ENCODE measurements around the gene EVC2.

EVC2 gene, protein sequence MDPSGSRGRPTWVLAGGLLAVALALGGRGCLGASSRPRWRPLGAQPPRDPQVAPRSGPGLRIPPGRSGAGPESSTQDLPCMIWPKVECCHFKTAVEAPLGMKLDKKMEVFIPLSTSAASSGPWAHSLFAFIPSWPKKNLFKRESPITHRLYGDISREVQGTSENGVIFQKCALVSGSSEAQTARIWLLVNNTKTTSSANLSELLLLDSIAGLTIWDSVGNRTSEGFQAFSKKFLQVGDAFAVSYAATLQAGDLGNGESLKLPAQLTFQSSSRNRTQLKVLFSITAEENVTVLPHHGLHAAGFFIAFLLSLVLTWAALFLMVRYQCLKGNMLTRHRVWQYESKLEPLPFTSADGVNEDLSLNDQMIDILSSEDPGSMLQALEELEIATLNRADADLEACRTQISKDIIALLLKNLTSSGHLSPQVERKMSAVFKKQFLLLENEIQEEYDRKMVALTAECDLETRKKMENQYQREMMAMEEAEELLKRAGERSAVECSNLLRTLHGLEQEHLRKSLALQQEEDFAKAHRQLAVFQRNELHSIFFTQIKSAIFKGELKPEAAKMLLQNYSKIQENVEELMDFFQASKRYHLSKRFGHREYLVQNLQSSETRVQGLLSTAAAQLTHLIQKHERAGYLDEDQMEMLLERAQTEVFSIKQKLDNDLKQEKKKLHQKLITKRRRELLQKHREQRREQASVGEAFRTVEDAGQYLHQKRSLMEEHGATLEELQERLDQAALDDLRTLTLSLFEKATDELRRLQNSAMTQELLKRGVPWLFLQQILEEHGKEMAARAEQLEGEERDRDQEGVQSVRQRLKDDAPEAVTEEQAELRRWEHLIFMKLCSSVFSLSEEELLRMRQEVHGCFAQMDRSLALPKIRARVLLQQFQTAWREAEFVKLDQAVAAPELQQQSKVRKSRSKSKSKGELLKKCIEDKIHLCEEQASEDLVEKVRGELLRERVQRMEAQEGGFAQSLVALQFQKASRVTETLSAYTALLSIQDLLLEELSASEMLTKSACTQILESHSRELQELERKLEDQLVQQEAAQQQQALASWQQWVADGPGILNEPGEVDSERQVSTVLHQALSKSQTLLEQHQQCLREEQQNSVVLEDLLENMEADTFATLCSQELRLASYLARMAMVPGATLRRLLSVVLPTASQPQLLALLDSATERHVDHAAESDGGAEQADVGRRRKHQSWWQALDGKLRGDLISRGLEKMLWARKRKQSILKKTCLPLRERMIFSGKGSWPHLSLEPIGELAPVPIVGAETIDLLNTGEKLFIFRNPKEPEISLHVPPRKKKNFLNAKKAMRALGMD

DNA sequence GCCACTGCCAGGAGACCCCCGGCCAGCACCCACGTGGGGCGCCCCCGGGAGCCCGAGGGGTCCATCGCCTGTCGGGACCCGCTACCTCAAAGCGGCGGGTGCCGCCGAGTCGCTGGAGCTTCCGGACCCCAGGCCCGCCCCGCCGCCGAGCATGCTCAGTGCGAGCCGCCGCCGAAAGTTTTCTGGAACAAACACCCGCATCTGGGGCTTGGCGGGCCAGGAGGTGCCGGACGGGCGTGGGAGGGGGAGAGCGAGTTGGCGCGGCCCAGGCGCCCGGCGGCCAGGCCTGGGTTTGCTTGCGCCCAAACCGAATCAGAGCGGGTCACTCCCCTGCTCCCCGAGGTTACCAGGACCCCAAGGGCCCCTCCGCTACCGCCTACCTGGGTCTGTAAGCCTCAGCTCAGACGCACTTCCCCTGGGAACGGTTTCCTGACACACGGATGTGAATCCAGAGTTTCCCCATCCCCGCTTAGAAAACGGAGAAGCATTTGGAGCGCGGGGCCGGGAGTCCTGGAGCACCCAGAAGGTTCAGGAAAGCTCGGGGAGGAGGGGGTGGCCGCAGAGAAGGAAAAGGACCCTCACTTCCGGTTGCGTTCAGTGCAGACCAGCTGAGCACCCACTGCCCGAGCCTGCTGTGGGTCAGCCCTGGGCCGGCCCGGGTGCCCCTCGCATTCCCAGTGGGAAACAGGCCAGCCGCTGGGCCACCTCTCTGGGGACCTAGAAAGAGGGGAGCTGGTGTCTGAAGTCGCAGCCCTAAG is at the start of gene EVC2:
TSS of gene EVC2 (minus strand) at position 111 of the 758 bp plus-strand sequence. CDS start at position 65, 46 bp downstream.
- no peak for DNase-seq (ENCODE audit: extremely low spot score, insufficient read length, low read depth)

DNA sequence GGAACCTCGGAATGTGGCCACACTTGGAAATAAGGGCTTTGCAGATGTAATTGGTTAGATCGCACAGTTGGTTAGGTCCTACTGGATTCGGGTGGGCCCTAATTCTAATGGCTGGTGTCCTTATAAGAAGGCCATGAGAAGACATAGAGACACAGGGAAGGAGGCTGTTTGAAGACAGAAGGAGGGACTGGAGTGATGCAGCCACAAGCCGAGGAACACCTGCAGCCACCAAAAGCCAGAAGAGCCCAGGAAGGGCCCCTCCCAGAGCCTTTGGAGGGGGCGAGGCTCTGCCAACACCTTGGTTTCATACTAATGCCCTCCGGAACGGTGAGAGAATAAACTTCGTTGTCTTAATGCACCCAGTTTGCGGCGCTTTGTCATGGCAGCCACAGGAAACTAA is 49.6 kb upstream of the EVC2 start:
- FAIRE-seq (no peak), DNase-seq (ENCODE audit: extremely low spot score, insufficient read length, low read depth) (no peak)

More for the DNA sequence above, at the start of gene EVC2:
- FAIRE-seq = no peak

DNA sequence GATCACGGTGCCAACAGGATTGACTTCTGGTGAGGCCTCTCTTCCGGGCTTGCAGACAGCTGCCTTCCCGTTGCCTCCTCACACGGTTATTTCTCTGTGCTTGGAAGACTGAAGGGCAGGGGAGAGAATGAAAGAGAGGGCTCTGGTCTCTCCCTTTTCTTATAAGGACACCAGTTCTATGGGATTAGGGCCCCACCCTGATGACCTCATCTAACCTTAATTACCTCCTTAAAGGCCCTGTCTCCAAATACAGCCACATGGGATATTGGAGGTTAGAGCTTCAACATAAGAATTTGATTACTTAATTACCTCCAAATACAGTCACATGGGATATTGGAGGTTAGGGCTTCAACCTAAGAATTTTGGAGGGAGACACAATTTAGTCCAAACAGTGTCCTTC is 49.2 kb upstream of the EVC2 start:
- DNase-seq (ENCODE audit: extremely low spot score, insufficient read length, low read depth) (no peak), FAIRE-seq (no peak)

DNA sequence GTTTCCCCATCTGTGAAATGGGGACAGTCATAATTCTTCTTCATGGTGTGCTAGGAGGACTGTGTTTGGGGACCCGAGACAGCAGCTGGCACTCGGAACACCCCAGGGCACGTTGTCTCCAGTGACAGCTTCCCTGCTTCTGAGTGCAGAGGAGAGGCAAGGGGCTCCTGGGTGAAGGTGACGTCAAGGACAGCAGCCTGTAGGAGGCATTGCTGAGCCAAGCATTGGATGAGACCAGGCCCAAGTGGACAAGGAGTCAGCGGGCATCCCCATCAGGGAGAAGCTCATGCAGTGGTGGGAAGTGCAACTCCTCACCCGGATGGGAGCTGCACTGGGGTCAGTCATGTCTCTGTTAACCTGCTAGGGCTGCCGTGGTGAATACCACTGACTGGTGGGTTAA is 48.7 kb upstream of the EVC2 start:
- FAIRE-seq = no peak
- DNase-seq (ENCODE audit: extremely low spot score, insufficient read length, low read depth) = no peak

DNA sequence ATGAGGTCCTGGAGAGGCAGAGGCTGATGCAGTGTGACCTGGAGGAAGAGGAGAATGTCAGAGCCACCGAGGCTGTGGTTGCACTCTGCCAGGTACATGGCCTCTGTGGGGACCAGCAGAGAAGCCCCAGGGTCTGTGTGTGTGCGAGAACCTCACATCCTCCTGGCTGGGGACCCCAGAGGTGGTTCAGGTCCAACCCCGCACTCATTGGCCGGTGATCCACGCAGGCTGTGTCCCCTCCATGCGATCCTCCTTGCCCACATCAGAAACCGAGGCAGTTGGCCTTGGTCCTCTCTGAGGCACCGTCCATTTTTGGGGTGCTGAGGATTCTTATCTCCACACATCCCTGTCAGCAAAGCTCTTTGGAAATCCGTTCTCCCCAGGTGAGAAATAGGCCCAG is 47.9 kb upstream of the EVC2 start:
- DNase-seq (ENCODE audit: extremely low spot score, insufficient read length, low read depth) (no peak), FAIRE-seq (no peak)

DNA sequence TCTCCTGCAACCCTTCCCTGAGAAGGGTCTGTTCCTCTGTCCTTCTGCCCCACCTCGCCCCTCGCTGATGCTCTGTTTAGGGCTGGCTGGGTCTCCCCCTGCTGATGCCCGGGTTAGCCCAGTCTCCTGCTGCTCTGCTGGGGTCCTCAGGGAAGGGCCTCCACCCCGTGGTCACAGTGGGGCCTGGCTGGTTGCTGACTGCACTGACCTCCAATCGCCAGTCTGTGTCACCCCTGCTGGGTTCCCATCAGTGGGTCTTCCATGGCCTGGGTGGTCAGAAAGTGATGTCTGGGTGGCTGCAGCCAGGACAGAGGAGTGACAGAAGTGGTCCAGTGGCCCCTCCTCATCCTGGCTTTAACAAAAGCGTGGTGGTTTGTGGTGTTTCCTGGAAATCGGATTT is 47.3 kb upstream of the EVC2 start:
- FAIRE-seq = no peak
- no peak for DNase-seq (ENCODE audit: extremely low spot score, insufficient read length, low read depth)

- FAIRE-seq = no peak
- DNase-seq (ENCODE audit: extremely low spot score, insufficient read length, low read depth) = no peak
Measured at GRCh38 chr4:5755161-5755560, 46.8 kb upstream of the EVC2 start.

- DNase-seq (ENCODE audit: extremely low spot score, insufficient read length, low read depth) = no peak
- FAIRE-seq = no peak
Measured at GRCh38 chr4:5754529-5754881, 46.1 kb upstream of the EVC2 start.

DNA sequence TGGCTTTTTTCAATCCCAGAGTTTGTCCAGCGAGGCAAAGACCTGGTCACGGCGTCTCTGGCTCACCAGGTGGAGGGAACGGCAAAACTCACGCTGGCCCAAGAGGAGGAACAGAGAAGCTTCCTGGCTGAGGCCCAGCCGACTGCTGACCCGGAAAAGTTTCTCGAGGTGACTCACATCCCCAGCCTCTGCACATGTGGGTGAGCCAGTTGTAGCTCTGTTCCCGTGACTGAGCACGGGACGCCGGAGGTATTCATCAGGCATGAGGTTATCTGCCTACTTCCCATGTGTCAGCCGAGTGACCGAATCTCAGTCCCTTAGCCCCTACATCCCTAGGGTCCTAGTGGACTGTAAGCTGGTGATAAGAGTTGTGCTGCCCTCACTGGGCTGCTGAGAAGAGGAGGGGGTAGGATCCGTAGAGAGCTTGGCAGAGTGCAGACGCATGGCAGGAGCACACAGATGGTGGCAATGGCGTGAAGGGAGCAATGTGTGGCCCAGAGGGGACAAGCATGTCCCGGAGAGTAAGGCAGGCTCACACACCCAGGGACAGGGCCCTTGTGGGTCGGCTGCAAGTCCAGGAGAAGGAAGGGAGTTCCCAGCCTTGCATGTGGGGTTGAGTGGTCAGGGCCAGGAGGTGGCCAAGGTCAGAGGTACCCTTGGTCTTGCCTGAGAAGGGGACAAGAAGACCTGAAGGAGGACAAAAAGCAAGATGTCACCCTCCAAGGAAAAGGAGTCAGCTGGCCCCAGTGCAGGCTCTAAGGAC is 45.6 kb upstream of the EVC2 start:
- DNase-seq (ENCODE audit: extremely low spot score, insufficient read length, low read depth) = no peak
- no peak for FAIRE-seq

- FAIRE-seq (no peak), DNase-seq (ENCODE audit: extremely low spot score, insufficient read length, low read depth) (no peak)
Measured at GRCh38 chr4:5753366-5753765, 45.0 kb upstream of the EVC2 start.

GRCh38 chr4:5752376-5753184 is 44.2 kb upstream of the EVC2 start:
- DNase-seq (ENCODE audit: extremely low spot score, insufficient read length, low read depth) (no peak), FAIRE-seq (no peak)

GRCh38 chr4:5751666-5752375 is 43.5 kb upstream of the EVC2 start:
- DNase-seq (ENCODE audit: extremely low spot score, insufficient read length, low read depth) (no peak), FAIRE-seq (no peak)

GRCh38 chr4:5750946-5751665 is 42.7 kb upstream of the EVC2 start:
- FAIRE-seq (no peak), DNase-seq (ENCODE audit: extremely low spot score, insufficient read length, low read depth) (no peak)

- FAIRE-seq (no peak), DNase-seq (ENCODE audit: extremely low spot score, insufficient read length, low read depth) (no peak)
Measured at GRCh38 chr4:5750052-5750945, 41.9 kb upstream of the EVC2 start.

DNA sequence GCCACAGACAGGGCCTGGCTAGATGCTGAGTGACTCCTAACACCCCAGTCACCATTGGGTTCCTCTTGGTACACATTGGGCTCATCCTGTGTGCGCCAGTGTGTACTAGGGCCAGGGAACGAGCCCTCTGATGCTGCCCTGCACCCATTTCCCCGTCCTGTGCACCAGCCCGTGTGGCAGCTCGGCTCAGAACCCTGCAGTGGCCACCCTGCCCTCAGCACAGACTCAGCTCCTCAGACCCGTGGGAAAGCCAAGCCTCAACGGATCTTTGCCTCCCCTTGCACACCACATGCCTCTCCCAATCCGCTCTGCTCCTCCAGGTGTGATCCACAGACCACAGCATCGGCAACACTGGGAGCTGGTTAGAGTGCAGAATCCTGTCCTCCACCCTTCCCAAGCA is 41.2 kb upstream of the EVC2 start:
- no peak for FAIRE-seq

GRCh38 chr4:5747738-5748375 is 39.5 kb upstream of the EVC2 start:
- no peak for DNase-seq (ENCODE audit: extremely low spot score, insufficient read length, low read depth)
- FAIRE-seq = no peak

More for the DNA sequence above, 41.2 kb upstream of the EVC2 start:
- DNase-seq (ENCODE audit: extremely low spot score, insufficient read length, low read depth) = no peak

Measured in GM18507 (cell line).